Pulmonary artery endothelial cell (primary cell): ENCODE results near the gene SLX4. TPM values are rescaled to one million over a fixed set of nuclear protein-coding genes. Genes with fewer than 3 reads are reported as not detected.
"Not testable (repeated sequence)": the region's sequence is repeated elsewhere in the genome, so short reads cannot be mapped to it uniquely, and the experiment has no call there.

Experiments used
- DNase-seq: peaks from one replicate; pipeline ENCODE4 v3.0.0-alpha.2; 2011; ENCODE audit warnings: low read depth, low spot score
- total RNA-seq: library from RNA; depleted of rRNA; stranded (reverse); fragments of >200 nt; gene quantifications from 2 replicates; pipeline ENCODE4 v1.2.3, GENCODE V29; 2014

The SLX4 gene
- total RNA-seq, 1 donor from 2014 or later, result 2.8 TPM

GRCh38 chr16:3640632-3641501 is 29.5 kb upstream of the SLX4 start:
- DNase-seq, result no peak

- DNase-seq, result no peak
Measured at GRCh38 chr16:3640207-3640606, 28.8 kb upstream of the SLX4 start.

- no peak for DNase-seq
Measured at GRCh38 chr16:3638916-3639644, 27.7 kb upstream of the SLX4 start.

- no peak for DNase-seq
Measured at GRCh38 chr16:3637371-3637923, 26.0 kb upstream of the SLX4 start.

GRCh38 chr16:3625911-3626732 is 14.7 kb upstream of the SLX4 start:
- DNase-seq, result no peak

GRCh38 chr16:3625331-3625730 is 13.9 kb upstream of the SLX4 start:
- no peak for DNase-seq

GRCh38 chr16:3623642-3624041 is 12.2 kb upstream of the SLX4 start:
- no peak for DNase-seq

GRCh38 chr16:3618769-3619141 is 7.3 kb upstream of the SLX4 start:
- no peak for DNase-seq

GRCh38 chr16:3612510-3613466 is 1.4 kb upstream of the SLX4 start:
- DNase-seq, result no peak

- DNase-seq, result no peak
Measured at GRCh38 chr16:3610698-3611145, 684 bp downstream of the SLX4 start.

GRCh38 chr16:3609895-3610697 is 1.3 kb downstream of the SLX4 start:
- no peak for DNase-seq

GRCh38 chr16:3608976-3609375 is 2.4 kb downstream of the SLX4 start:
- DNase-seq, result not testable (repeated sequence)

- DNase-seq, result no peak
Measured at GRCh38 chr16:3608069-3608468, 3.3 kb downstream of the SLX4 start.

GRCh38 chr16:3607634-3608033 is 3.8 kb downstream of the SLX4 start:
- DNase-seq, result no peak

GRCh38 chr16:3607161-3607560 is 4.2 kb downstream of the SLX4 start:
- no peak for DNase-seq

- DNase-seq, result no peak
Measured at GRCh38 chr16:3606441-3606840, 5.0 kb downstream of the SLX4 start.

- DNase-seq, result no peak
Measured at GRCh38 chr16:3602320-3602653, 9.1 kb downstream of the SLX4 start.

GRCh38 chr16:3601614-3602319 is 9.6 kb downstream of the SLX4 start:
- no peak for DNase-seq

- DNase-seq, result no peak
Measured at GRCh38 chr16:3599922-3600321, 11.5 kb downstream of the SLX4 start.
